DMS114 treated with DMSO at 0.1 percent for 48 hours (cell line): Measurements from ENCODE around the gene LMNTD2.

Experiments
- DNase-seq: peaks from one replicate; lab custom pipeline; 2025; ENCODE audit not compliant: unreplicated experiment; lab: John Stamatoyannopoulos, UW

Gene LMNTD2, protein sequence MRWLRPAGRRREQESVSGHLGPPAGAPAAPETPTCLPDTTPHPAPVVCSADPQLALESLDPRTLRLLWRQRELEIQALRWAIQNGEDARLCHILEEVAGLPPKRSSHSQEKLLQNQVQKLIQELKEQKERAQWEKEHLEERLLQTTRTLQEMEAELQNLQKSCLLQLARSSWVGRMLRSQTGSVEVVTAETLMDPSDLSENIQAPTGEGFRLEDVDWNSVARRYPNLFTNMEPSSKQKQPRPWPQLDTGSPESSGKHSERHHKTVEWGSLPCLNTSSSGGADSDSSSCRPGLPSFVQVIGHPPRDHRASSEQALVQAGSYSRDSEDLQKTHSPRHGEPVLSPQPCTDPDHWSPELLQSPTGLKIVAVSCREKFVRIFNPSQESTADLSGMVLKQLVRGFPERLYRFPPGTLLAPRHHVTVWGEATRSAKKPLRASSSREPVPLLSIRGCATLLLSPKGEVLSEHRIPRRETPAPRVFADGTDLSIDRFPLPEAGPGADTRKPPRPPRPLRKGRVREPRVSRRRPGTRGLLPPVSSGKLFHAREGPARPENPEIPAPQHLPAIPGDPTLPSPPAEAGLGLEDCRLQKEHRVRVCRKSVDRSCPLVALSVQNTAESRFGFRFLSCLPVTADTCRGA

DNA sequence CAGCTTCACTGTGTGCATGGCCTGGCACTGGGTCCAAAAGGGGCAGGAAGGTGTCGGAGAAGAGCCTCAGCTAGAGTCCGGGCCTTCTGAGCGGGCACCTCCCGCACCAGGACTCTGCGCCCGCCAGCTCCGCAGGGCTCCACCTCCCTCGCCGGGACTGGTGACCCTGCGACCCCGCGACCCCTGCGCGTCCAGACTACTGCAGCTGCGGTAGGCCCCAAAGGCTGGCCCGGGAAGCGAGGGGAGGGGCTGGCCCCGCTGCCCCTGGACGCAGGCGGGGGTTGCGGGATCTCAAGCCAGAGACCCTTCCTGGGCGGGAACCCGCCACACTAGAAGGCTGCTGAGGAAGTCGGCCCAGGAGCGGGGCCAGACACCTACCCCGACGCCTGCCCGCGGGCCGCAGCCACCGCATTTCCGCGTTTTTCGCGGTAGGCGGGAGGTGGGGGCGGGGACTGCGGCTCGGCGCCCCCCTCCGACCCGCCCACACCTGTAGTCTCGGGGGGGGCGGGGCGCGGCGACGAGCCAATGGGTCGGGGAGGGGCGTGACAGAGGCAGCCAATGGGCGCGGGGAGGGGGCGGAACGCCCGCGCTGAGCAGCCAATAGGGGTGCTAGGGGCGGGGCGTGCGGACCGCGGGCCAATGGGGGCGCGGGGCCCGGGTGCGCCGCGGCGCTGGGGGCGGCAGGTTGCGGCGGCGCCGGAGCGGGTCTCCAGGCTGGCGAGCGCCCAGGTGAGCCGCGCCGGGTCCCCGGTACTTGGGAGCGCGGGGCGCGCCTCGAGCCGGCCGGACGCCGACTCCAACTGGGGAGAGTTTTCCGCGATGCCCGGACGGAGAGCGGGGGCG lies at the start of gene LMNTD2, which contains the start of gene RASSF7:
LMNTD2 (minus strand) TSS at position 434 of the 843 bp plus-strand sequence; CDS start at position 412, 22 bp downstream.
RASSF7 (plus strand) TSS at position 666 of the 843 bp plus-strand sequence. CDS start 799 bp downstream, outside the sequence.
- peak; percentile 49 for DNase-seq

DNA sequence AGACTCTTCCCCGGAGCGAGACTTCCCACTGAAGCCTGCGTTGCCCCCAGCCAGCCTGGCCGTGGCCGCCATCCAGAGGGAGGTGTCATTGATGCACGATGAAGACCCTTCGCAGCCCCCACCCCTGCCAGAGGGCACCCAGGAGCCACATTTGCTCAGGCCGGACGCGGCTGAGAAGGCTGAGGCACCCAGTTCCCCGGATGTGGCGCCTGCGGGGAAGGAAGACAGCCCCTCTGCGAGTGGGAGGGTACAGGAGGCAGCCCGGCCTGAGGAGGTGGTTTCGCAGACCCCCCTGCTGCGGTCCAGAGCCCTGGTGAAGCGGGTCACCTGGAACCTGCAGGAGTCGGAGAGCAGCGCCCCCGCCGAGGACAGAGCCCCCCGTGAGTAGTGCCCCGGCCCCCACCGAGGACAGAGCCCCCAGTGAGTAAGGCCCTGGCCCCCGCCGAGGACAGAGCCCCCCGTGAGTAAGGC lies 48.8 kb upstream of the LMNTD2 start:
- no peak for DNase-seq

DNA sequence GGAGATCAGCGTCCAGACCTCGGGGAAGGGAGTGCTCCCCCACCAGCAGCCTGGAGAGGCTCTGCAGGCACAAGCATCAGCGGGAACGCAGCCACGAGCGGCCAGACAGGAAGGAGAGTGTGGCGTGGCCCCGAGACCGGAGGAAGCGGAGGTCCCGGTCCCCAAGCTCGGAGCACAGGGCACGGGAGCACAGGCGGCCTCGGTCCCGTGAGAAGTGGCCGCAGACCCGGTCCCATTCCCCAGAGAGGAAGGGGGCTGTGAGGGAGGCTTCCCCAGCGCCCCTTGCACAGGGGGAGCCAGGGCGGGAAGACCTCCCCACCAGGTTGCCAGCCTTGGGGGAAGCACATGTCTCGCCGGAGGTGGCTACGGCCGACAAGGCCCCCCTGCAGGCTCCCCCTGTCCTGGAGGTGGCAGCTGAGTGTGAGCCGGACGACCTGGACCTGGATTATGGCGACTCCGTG lies 48.3 kb upstream of the LMNTD2 start:
- DNase-seq: no peak

DNA sequence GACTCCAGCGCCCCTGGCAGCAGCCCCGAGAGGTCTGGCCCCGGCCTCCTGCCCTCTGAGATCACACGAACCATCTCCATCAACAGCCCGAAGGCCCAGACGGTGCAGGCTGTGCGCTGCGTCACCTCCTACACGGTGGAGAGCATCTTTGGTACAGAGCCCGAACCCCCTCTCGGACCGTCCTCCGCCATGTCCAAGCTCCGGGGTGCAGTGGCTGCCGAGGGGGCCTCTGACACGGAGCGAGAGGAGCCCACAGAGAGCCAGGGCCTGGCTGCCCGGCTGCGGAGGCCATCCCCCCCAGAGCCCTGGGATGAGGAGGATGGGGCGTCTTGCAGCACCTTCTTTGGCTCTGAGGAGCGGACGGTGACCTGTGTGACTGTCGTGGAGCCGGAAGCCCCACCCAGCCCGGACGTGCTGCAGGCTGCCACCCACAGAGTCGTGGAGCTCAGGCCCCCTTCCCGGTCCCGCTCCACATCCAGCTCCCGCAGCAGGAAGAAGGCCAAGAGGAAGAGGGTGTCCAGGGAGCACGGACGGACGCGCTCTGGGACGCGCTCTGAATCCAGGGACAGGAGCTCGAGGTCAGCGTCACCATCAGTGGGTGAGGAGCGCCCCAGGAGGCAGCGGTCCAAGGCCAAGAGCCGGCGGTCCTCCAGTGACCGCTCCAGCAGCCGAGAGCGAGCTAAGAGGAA lies 47.6 kb upstream of the LMNTD2 start:
- DNase-seq: no peak

DNA sequence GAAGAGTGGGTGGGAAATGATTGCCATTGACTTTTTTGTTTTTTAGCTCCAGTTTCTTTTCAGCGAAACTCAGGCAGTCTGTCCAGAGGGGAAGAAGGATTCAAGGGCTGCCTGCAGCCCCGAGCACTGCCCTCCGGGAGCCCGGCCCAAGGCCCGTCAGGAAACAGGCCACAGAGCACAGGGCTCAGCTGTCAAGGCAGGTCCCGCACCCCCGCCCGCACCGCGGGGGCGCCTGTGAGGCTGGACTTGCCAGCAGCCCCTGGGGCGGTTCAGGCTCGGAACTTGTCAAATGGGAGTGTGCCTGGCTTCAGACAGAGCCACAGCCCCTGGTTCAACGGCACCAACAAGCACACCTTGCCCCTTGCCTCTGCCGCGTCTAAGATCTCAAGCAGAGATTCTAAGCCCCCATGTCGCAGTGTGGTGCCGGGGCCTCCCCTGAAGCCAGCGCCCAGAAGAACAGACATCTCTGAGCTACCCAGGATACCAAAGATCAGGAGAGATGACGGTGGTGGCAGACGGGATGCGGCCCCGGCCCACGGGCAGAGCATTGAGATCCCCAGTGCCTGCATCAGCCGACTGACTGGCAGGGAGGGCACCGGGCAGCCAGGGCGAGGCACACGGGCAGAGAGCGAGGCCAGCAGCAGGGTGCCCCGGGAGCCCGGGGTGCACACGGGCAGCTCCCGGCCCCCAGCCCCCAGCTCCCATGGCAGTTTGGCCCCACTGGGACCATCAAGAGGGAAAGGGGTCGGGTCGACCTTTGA lies 46.7 kb upstream of the LMNTD2 start:
- no peak for DNase-seq

DNA sequence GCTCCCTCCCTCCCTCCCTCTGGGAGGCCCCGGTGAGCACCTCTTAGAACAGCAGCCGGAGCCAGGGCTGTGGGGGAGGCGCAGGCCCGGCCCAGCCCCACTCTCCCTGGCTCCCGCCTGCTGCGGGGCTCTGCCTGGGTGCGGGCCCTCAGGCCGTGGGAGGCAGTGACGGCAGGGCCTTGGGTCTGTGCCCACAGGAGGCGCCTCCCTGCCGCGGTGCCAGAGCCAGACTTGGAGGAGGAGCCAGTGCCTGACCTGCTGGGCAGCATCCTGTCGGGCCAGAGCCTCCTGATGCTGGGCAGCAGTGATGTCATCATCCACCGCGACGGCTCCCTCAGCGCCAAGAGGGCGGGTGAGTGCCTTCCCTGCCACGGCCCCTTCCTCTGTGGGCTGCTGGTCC lies 45.7 kb upstream of the LMNTD2 start:
- DNase-seq: no peak

DNA sequence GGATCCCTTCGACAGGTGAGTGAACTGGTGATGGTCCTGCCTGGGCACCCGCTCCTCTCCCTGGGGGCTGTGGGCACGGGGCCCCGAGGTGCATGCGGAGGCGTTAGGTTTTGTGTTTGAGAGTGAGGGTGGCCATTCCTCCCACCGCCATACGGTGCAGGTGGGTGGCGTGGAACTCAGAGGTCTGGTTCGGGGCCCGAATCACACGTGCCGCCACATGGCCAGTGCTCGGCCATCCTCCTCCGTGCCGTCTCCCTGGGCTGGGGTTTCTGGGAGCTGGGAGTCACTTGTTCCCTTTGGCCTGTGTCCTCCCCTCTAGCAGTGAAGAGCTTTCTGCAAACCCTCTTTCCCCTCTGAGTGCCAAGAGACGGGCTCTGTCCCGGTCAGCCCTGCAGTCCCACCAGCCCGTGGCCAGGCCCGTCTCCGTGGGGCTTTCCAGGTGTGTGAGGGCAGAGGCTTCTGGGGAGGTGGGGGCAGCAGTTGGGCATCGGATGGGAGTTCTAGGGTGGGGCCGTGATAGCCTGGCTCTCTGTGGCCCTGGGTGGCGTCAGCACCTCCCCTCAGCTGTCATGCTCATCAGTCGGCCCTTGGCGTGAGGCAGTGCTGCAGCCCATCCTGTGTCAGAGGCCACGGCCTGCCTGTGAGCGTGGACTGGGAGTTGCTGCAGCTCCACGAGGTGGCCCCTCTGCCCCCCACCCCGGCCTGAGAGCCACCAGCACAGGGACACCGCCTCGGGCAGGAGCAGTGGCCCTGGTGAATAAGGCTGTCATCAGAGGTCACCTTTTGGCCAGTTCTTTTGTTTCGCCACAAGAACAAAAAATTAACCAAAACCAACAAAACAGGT lies 45.0 kb upstream of the LMNTD2 start:
- DNase-seq: no peak

DNA sequence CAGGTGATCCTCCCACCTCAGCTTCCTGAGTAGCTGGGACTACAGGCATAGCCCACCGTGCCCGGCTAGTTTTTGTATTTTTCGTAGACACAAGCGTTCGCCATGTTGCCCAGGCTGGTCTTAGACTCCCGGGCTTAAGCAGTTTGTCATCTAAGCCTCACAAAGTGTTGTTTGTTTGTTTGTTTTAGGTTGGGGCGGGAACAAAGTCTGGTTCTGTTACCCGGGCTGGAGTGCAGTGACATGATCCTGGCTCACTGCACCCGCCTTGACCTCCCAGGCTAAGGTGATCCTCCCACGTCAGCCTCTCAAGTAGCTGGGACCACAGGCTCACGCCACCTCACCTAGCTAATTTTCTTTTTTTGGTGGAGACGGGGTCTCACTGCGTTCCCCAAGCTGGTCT lies 42.6 kb upstream of the LMNTD2 start:
- DNase-seq: no peak

DNA sequence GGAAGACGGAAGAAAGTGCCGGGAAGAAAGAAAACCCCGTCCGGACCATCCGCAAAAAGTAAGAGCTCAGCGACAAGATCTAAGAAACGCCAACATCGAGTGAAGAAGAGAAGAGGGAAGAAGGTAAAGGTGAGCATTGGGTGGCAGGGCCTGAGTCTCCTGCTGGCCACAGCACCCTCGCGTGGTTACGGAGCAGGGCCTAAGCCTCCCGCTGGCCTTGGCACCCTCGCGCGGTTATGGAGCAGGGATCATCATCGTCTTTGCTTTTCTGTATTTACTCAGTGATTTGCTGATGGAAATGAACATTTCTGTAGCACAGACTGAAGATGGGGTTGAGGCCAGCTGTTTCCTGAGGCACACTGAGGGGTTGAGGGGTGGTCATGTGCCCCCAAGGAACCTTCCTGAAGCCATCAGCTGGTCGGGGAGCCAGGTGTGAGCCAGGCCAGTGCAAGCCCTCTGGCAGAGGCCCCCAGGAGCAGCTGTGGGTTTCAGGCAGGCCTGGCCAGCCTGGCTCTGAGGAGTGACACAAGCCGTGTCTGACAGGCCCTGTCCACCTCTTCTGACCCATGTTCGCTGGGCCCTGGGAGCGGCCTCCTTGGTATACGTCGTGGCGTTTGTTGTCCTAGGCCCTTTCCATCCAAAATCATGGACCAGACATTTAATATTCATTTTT lies 41.2 kb upstream of the LMNTD2 start:
- no peak for DNase-seq

DNA sequence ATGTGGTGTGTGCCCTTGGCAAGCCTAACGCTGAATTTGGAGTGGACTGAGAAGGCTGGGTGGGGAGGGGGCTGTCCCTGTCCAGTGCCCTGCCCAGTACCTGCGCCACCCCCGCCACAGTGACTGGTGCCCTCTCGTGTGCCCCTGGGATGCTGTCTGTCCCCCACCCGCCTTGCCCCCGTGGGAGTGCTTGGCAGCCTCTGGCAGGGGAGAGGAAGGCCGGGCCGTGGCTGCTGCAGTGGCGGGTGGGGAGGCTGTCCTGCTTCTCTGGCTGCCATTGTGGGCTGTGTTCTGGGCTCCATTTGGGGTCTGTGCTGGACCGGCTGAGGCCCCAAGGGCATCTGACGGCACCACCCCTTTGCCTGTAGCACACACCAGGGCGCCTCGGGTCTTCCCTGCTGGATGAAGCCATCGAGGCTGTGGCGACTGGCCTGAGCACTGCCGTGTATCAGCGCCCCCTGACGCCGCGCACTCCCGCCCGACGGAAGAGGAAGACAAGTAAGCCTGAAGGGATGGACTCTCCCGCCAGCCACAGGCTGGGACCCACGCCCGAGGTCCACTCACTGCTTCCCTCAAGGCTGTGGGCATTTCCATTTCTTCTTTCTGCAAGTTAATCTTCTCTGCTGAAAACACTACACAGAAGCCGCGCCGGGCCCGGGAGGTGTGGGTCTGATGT lies 37.6 kb upstream of the LMNTD2 start:
- no peak for DNase-seq

DNA sequence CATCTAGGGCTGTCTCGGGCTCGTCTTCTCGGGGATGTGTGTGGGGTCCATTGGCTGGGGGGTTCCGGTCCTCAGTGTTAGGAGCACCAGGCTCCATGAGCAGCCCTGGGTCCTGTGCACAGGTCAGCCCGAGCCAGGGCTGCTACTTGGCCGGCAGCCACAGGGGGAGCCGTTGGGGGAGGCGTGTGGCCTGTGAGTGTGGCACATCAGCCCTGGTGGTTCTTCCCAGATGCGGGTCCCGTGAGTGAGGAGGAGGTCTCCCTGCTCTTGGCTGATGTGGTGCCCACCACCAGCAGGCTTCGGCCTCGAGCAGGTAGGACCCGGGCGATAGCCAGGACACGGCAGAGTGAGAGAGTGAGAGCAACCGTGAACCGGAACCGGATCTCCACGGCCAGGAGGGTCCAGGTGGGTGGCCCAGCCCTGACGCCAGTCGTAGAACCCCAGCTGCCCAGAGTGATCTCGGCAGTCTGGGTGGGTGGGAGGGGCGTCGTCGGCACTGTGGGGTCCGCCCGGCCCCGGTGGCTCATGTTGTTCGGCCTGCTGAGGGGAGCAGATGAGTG lies 36.7 kb upstream of the LMNTD2 start:
- DNase-seq: no peak

DNA sequence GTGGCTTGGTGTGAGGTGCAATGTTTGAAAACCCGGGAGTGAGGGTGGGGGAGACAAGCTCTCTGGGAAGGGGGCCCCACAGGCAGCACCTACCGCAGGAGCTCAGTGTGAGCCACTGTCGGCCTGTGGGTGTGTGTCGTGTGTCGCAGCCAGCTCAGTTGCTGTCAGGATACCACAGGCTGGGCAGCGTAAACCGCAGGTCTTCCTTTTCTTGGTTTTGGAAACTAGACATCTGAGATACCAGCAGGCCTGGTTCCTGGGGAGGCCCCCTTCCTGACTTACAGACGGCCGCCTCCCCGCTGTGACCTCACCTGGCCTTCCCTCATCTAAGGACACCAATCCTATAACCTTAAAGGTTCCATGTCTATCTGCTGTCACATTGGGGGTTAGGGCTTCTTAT lies 35.8 kb upstream of the LMNTD2 start:
- no peak for DNase-seq

DNA sequence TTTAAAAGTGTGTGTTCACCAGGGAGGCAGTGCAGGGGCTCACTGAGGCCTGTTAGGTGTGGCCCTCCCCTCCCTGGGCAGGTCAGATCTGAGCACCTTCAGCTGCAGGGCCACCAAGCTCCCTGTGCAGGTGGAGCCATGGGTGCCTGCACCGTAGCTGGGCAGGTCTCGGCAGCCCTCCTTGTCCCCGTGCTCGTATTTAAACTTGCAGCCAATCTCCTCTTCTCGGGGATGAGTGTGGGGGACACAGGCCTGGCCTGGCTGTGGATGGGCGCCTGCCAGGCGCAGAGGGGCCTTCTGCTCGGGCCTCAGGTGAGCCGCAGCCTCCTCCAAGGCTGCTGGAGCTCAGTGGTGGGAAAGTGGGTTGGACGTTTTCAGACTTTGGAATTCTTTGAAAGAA lies 34.9 kb upstream of the LMNTD2 start:
- no peak for DNase-seq

DNA sequence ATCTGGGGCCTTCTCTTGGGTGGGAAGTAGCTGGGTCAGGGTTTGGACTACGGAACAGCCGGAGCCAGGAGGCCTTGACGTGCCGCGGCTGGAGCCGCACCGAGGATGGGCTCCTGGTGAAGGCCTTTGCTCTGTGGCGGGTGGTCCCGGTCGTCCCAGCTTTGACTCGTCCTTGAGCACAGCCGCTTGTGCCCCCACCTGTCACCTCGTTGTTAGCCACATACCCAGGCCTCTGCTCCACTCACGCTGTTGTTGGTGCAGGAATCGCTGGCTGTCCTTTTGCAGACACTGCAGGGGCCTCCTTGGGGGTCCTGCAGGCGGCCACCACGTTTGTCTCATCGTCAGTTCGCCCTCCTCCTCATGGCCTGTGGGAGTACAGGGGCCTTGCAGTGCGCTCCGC lies 32.8 kb upstream of the LMNTD2 start:
- DNase-seq: no peak

DNA sequence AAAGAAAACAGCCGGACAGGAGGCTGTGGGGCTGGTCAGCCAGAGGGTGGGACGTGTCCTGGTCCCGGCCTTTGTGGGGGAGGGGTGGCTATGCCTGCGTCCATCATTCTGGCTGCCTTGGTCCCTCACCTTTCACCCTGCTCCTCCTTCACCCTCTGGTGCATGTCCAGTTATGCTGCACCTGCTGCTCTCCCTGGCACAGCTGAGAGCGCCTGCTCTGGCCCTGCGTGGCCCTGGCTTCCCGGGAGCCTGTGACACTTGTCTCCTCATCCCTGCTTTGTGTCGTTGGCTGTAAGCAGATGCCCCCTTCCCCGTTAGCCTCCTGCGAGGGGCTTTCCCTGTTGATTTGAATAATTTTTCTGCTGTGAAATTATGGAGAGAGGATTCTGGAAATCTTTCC lies 32.4 kb upstream of the LMNTD2 start:
- no peak for DNase-seq

DNA sequence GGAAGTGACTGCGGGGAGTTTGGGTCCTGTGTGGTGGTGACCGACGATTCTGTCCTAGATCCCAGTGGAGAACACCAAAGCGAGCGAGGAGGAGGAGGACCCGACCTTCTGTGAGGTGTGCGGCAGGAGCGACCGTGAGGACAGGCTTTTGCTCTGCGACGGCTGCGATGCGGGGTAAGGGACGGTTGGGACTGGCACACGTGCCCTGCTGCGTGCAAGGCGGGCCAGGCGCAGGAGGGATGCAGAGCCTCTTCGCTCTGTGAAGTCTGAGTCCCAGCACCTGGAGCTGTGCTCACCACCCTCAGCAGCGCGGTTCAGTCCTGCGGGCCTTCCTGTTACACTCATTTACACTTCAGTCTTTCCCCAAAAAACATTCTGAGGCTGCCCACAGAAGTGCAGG lies 32.0 kb upstream of the LMNTD2 start:
- DNase-seq: no peak

DNA sequence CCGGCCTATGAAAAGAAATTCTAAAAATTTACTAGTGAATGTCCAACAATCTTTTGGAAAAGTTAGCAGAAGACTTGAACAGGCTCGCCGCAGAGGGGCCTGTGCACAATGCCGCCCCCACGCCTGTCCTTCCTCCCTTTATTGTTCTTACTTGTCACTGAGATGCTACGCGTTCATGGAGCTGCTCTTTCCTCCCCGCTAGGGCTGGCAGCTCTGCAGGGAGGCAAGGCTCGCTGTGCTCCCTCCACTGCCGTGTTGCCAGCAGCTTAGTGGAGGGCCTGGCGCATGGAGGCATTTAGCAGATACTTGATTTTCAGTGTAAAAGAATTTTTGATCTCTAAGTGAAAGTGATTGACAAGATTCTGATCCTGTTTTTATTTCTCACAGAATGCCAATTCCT lies 30.5 kb upstream of the LMNTD2 start:
- no peak for DNase-seq

DNA sequence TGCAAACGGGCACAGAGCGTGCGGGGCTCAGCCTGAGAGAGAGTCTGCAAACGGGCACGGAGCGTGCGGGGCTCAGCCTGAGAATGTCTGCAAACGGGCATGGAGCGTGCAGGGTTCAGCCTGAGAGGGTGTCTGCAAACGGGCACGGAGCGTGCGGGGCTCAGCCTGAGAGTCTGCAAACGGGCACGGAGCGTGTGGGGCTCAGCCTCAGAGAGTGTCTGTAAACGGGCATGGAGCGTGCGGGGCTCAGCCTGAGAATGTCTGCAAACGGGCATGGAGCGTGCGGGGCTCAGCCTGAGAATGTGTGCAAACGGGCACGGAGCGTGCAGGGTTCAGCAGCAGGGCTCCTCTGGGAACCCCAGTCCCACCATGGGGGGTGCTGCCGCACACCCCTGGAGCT lies 29.3 kb upstream of the LMNTD2 start:
- no peak for DNase-seq
